WTC11 (cell line): ENCODE results near the gene FGF14. TPM values are rescaled to one million over a fixed set of nuclear protein-coding genes. Genes with fewer than 3 reads are reported as not detected.

Source experiments
- ATAC-seq: fragments of 200-7000 bp; cut with Tn5 transposase; 2 replicates; pipeline ENCODE4 v1.10.0; 2021; ENCODE audit warnings: mild to moderate bottlenecking, moderate library complexity
- CTCF ChIA-PET: fragments of 300-600 bp; sonication (Branson Sonifier 250); formaldehyde crosslinking; loops from one replicate; lab custom pipeline; 2021; ENCODE audit warnings: antibody characterized with exemption; lab: Charles Lee
- POLR2A ChIA-PET: fragments of 350-600 bp; sonication (Branson Sonifier 250); formaldehyde crosslinking; loops from one replicate; lab custom pipeline; 2021; ENCODE audit warnings: antibody characterized with exemption; lab: Charles Lee
- DNase-seq: peaks from one replicate; pipeline ENCODE4 v3.0.0; 2021; ENCODE audit warnings: low spot score
- H3K27ac Mint-ChIP-seq: 2 replicates; pipeline ENCODE4 v1.8.0; 2021; ENCODE audit warnings: mixed read lengths
- H3K27me3 Mint-ChIP-seq: 2 replicates; pipeline ENCODE4 v1.8.0; 2021; ENCODE audit warnings: low read depth, mild to moderate bottlenecking, moderate library complexity, mixed read lengths
- H3K36me3 Mint-ChIP-seq: 2 replicates; pipeline ENCODE4 v1.8.0; 2021; ENCODE audit warnings: mixed read lengths
- H3K4me1 Mint-ChIP-seq: 2 replicates; pipeline ENCODE4 v1.8.0; 2022; ENCODE audit warnings: mixed read lengths
- H3K4me3 Mint-ChIP-seq: 2 replicates; pipeline ENCODE4 v1.8.0; 2021; ENCODE audit warnings: mild to moderate bottlenecking, moderate library complexity, mixed read lengths
- H3K9me3 Mint-ChIP-seq: 2 replicates; pipeline ENCODE4 v1.8.0; 2021; ENCODE audit warnings: mixed read lengths
- CREB1 ChIP-seq: sonication (generic); formaldehyde crosslinking; IDR thresholded peaks from 2 replicates; pipeline ENCODE4 v1.8.0; 2023; ENCODE audit warnings: mild to moderate bottlenecking, missing genetic modification reagents
- CREM ChIP-seq: sonication (generic); formaldehyde crosslinking; IDR thresholded peaks from 2 replicates; pipeline ENCODE4 v1.8.1; 2022; ENCODE audit warnings: mild to moderate bottlenecking, missing genetic modification reagents, moderate library complexity
- GTF2I ChIP-seq: fragments of 250-450 bp; sonication (Bioruptor Pico); conservative IDR thresholded peaks from 2 replicates; pipeline ENCODE4 v1.4.0; 2021; ENCODE audit warnings: mild to moderate bottlenecking
- NFE2L1 ChIP-seq: sonication (generic); formaldehyde crosslinking; IDR thresholded peaks from 2 replicates; pipeline ENCODE4 v1.8.1; 2023; ENCODE audit warnings: missing genetic modification reagents
- PRRX2 ChIP-seq: fragments of 250-450 bp; sonication (Bioruptor Pico); IDR thresholded peaks from 2 replicates; pipeline ENCODE4 v1.8.0; 2021; ENCODE audit warnings: mild to moderate bottlenecking
- SMAD3 ChIP-seq: sonication (generic); formaldehyde crosslinking; IDR thresholded peaks from 2 replicates; pipeline ENCODE4 v1.8.0; 2022; ENCODE audit warnings: missing genetic modification reagents, mild to moderate bottlenecking, borderline replicate concordance
- TCF7 ChIP-seq: sonication (generic); formaldehyde crosslinking; IDR thresholded peaks from 2 replicates; pipeline ENCODE4 v1.8.0; 2022; ENCODE audit warnings: mild to moderate bottlenecking, low read depth, missing genetic modification reagents, moderate library complexity
- ZNF317 ChIP-seq: sonication (generic); formaldehyde crosslinking; IDR thresholded peaks from 2 replicates; pipeline ENCODE4 v1.8.1; 2023; ENCODE audit warnings: low read depth, mild to moderate bottlenecking, moderate library complexity, missing genetic modification reagents, borderline replicate concordance
- ZNF423 ChIP-seq: fragments of 250-450 bp; sonication (Bioruptor Pico); IDR thresholded peaks from 2 replicates; pipeline ENCODE4 v2.1.2; 2022; ENCODE audit warnings: mild to moderate bottlenecking, moderate library complexity
- total RNA-seq: library from RNA; stranded (reverse); gene quantifications from 3 replicates; pipeline ENCODE4 v1.2.3, GENCODE V29; 2021
- TF ChIP-seq, protein P1 (sequence below): sonication (generic); formaldehyde crosslinking; IDR thresholded peaks from 2 replicates; pipeline ENCODE4 v1.8.0; 2023; ENCODE audit warnings: missing genetic modification reagents, mild to moderate bottlenecking, borderline replicate concordance
- TF ChIP-seq, protein P2 (sequence below): sonication (generic); formaldehyde crosslinking; IDR thresholded peaks from 2 replicates; pipeline ENCODE4 v1.8.1; 2022; ENCODE audit warnings: missing genetic modification reagents, borderline replicate concordance
- TF ChIP-seq, protein P3 (sequence below): sonication (generic); formaldehyde crosslinking; IDR thresholded peaks from 2 replicates; pipeline ENCODE4 v1.8.1; 2022; ENCODE audit warnings: low read depth, mild to moderate bottlenecking, moderate library complexity, missing genetic modification reagents, borderline replicate concordance
- TF ChIP-seq, protein P4 (sequence below): fragments of 250-450 bp; sonication (Bioruptor Pico); IDR thresholded peaks from 2 replicates; pipeline ENCODE4 v1.9.0; 2021; ENCODE audit warnings: mild to moderate bottlenecking
- TF ChIP-seq, protein P5 (sequence below): fragments of 250-450 bp; sonication (Bioruptor Pico); IDR thresholded peaks from 2 replicates; pipeline ENCODE4 v2.1.2; 2022; ENCODE audit warnings: mild to moderate bottlenecking, moderate library complexity
- TF ChIP-seq, protein P6 (sequence below): sonication (generic); formaldehyde crosslinking; IDR thresholded peaks from 2 replicates; pipeline ENCODE4 v1.8.1; 2023; ENCODE audit warnings: mild to moderate bottlenecking, missing genetic modification reagents
- TF ChIP-seq, protein P7 (sequence below): sonication (generic); formaldehyde crosslinking; IDR thresholded peaks from 2 replicates; pipeline ENCODE4 v1.8.1; 2022; ENCODE audit warnings: mild to moderate bottlenecking, moderate library complexity, missing genetic modification reagents
- TF ChIP-seq, protein P8 (sequence below): fragments of 250-450 bp; sonication (Bioruptor Pico); conservative IDR thresholded peaks from 2 replicates; pipeline ENCODE4 v1.9.0; 2021; ENCODE audit warnings: mild to moderate bottlenecking

FGF14 gene
- total RNA-seq, 1 experiment from 2014 or later, result 0.28 TPM

DNA sequence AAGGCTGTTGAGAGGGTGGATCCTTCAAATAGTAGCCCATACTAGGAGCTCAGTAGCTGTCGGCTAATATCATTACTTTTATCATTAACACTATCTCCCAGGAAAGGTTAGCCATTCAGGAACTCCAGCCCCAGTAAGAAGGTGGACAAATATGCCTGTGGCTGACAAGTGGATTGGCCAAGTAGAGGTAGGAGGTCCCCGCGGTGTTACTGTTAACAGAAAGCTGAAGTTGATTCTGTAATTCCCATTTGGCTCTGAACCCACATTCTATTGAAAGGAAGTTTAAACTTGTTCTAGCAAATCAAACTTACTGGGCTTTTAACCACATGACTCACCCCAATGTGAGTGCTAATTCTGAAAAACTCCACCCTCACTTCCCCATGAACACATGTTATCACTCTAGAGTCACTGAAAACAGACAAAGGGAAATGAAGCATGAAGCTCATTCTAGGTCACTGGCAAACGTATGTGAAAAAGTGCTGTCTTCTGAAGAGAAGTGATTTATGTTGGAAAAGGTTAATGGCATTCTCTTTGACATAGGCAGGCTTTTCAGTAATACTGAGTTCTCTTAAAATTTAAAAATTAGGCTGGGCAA is 273.5 kb downstream of the FGF14 start (continued):
- TF ChIP-seq, protein P1, sequence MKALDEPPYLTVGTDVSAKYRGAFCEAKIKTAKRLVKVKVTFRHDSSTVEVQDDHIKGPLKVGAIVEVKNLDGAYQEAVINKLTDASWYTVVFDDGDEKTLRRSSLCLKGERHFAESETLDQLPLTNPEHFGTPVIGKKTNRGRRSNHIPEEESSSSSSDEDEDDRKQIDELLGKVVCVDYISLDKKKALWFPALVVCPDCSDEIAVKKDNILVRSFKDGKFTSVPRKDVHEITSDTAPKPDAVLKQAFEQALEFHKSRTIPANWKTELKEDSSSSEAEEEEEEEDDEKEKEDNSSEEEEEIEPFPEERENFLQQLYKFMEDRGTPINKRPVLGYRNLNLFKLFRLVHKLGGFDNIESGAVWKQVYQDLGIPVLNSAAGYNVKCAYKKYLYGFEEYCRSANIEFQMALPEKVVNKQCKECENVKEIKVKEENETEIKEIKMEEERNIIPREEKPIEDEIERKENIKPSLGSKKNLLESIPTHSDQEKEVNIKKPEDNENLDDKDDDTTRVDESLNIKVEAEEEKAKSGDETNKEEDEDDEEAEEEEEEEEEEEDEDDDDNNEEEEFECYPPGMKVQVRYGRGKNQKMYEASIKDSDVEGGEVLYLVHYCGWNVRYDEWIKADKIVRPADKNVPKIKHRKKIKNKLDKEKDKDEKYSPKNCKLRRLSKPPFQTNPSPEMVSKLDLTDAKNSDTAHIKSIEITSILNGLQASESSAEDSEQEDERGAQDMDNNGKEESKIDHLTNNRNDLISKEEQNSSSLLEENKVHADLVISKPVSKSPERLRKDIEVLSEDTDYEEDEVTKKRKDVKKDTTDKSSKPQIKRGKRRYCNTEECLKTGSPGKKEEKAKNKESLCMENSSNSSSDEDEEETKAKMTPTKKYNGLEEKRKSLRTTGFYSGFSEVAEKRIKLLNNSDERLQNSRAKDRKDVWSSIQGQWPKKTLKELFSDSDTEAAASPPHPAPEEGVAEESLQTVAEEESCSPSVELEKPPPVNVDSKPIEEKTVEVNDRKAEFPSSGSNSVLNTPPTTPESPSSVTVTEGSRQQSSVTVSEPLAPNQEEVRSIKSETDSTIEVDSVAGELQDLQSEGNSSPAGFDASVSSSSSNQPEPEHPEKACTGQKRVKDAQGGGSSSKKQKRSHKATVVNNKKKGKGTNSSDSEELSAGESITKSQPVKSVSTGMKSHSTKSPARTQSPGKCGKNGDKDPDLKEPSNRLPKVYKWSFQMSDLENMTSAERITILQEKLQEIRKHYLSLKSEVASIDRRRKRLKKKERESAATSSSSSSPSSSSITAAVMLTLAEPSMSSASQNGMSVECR (CRISPR knock-in tag), result no peak
- TF ChIP-seq NFE2L1 (CRISPR knock-in tag) (no peak), ZNF317 (CRISPR knock-in tag) (no peak)
- TF ChIP-seq, protein P2, sequence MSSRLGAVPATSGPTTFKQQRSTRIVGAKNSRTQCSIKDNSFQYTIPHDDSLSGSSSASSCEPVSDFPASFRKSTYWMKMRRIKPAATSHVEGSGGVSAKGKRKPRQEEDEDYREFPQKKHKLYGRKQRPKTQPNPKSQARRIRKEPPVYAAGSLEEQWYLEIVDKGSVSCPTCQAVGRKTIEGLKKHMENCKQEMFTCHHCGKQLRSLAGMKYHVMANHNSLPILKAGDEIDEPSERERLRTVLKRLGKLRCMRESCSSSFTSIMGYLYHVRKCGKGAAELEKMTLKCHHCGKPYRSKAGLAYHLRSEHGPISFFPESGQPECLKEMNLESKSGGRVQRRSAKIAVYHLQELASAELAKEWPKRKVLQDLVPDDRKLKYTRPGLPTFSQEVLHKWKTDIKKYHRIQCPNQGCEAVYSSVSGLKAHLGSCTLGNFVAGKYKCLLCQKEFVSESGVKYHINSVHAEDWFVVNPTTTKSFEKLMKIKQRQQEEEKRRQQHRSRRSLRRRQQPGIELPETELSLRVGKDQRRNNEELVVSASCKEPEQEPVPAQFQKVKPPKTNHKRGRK (CRISPR knock-in tag), result no peak

DNA sequence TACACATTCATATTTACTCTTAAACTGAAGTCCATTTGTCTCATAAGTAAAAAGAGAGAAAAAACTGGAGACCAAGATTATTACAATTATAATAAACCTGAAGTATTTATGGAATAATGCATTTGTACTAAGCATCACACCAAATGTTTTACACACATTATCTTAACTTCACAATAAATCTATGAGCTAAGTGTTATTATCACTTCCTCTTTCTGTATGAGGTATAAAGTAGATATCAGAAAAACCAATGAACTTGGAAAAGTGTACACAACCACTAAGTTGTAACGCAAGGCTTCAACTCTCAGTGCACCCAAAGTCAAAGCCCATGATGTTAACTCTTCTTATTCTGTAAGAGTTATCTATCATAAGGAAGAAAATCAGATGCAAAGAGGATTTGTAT is 274.7 kb downstream of the FGF14 start:
- peaks cover 9% of the 10 kb centered on the region for H3K4me1 Mint-ChIP-seq
- ChIA-PET POLR2A (no interaction called here), CTCF (interaction anchor here (0.7 kb wide), 1 partner anchor 14 kb away, joined by 3 read pairs; no protein-coding TSS in a partner anchor)
- H3K4me3 Mint-ChIP-seq, result no peak overlapping the region
- peaks cover 7% of the 10 kb centered on the region for H3K9me3 Mint-ChIP-seq
- H3K36me3 Mint-ChIP-seq, result no peaks in the 10 kb centered on the region
- DNase-seq (no peak), ATAC-seq (no peak)
- no peaks in the 10 kb centered on the region for H3K27me3 Mint-ChIP-seq
- H3K27ac Mint-ChIP-seq, result no peak overlapping the region
- TF ChIP-seq, protein P3, sequence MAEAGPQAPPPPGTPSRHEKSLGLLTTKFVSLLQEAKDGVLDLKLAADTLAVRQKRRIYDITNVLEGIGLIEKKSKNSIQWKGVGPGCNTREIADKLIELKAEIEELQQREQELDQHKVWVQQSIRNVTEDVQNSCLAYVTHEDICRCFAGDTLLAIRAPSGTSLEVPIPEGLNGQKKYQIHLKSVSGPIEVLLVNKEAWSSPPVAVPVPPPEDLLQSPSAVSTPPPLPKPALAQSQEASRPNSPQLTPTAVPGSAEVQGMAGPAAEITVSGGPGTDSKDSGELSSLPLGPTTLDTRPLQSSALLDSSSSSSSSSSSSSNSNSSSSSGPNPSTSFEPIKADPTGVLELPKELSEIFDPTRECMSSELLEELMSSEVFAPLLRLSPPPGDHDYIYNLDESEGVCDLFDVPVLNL (CRISPR knock-in tag), result no peak
- no peak for TF ChIP-seq CREB1
- TF ChIP-seq PRRX2 (CRISPR knock-in tag), result no peak
- TF ChIP-seq, protein P4, sequence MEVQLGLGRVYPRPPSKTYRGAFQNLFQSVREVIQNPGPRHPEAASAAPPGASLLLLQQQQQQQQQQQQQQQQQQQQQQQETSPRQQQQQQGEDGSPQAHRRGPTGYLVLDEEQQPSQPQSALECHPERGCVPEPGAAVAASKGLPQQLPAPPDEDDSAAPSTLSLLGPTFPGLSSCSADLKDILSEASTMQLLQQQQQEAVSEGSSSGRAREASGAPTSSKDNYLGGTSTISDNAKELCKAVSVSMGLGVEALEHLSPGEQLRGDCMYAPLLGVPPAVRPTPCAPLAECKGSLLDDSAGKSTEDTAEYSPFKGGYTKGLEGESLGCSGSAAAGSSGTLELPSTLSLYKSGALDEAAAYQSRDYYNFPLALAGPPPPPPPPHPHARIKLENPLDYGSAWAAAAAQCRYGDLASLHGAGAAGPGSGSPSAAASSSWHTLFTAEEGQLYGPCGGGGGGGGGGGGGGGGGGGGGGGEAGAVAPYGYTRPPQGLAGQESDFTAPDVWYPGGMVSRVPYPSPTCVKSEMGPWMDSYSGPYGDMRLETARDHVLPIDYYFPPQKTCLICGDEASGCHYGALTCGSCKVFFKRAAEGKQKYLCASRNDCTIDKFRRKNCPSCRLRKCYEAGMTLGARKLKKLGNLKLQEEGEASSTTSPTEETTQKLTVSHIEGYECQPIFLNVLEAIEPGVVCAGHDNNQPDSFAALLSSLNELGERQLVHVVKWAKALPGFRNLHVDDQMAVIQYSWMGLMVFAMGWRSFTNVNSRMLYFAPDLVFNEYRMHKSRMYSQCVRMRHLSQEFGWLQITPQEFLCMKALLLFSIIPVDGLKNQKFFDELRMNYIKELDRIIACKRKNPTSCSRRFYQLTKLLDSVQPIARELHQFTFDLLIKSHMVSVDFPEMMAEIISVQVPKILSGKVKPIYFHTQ (CRISPR knock-in tag), result no peak
- TF ChIP-seq, protein P5, sequence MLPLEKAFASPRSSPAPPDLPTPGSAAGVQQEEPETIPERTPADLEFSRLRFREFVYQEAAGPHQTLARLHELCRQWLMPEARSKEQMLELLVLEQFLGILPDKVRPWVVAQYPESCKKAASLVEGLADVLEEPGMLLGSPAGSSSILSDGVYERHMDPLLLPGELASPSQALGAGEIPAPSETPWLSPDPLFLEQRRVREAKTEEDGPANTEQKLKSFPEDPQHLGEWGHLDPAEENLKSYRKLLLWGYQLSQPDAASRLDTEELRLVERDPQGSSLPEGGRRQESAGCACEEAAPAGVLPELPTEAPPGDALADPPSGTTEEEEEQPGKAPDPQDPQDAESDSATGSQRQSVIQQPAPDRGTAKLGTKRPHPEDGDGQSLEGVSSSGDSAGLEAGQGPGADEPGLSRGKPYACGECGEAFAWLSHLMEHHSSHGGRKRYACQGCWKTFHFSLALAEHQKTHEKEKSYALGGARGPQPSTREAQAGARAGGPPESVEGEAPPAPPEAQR (CRISPR knock-in tag), result no peak
- TF ChIP-seq, protein P6, sequence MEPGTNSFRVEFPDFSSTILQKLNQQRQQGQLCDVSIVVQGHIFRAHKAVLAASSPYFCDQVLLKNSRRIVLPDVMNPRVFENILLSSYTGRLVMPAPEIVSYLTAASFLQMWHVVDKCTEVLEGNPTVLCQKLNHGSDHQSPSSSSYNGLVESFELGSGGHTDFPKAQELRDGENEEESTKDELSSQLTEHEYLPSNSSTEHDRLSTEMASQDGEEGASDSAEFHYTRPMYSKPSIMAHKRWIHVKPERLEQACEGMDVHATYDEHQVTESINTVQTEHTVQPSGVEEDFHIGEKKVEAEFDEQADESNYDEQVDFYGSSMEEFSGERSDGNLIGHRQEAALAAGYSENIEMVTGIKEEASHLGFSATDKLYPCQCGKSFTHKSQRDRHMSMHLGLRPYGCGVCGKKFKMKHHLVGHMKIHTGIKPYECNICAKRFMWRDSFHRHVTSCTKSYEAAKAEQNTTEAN (CRISPR knock-in tag), result no peak
- TF ChIP-seq CREM (CRISPR knock-in tag), result no peak
- TF ChIP-seq, protein P7, sequence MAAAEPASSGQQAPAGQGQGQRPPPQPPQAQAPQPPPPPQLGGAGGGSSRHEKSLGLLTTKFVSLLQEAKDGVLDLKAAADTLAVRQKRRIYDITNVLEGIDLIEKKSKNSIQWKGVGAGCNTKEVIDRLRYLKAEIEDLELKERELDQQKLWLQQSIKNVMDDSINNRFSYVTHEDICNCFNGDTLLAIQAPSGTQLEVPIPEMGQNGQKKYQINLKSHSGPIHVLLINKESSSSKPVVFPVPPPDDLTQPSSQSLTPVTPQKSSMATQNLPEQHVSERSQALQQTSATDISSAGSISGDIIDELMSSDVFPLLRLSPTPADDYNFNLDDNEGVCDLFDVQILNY (CRISPR knock-in tag), result no peak
- TF ChIP-seq NFE2L1 (CRISPR knock-in tag), result no peak
- no peak for TF ChIP-seq GTF2I (CRISPR knock-in tag)
- TF ChIP-seq ZNF423, result no peak
- TF ChIP-seq TCF7, result no peak
- TF ChIP-seq, protein P8, sequence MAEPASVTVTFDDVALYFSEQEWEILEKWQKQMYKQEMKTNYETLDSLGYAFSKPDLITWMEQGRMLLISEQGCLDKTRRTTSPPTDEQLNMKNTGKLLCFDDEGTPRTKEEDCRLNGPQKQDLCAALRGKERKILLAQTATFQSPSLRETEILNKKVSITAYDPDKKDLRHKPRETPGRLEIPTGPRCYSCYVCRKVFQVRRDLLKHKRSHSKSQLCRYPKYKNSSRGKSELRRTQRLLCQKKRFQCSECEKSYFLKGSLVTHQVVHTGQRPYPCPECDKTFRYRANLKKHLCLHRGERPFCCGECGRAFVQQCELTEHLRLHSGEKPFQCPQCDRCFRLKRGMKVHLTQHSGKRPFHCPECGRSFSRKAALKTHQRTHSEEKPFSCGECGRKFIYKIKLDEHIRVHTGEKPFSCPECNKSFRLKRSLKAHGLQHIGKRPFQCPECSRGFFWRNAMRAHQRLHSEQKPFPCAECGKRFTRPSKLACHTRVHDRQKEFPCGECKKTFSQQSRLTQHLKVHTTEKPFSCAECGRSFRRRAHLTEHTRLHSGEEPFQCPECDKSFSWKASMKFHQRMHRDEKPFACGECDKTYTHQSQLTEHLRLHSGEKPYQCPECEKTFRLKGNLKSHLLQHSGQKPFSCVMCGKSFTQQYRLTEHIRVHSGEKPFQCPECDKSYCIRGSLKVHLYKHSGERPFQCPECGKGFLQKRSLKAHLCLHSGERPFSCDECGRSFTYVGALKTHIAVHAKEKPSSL (CRISPR knock-in tag), result no peak
- no peak for TF ChIP-seq ZNF317 (CRISPR knock-in tag)
- TF ChIP-seq SMAD3 (CRISPR knock-in tag), result no peak
